GM21717 (cell line): ENCODE data around the gene WWOX.

Experiments
- ATAC-seq: cut with Tn5 transposase; IDR thresholded peaks from one replicate; pipeline ENCODE4 v1.9.1; 2021; ENCODE audit warnings: mild to moderate bottlenecking, moderate library complexity; ENCODE audit not compliant: unreplicated experiment

WWOX gene

DNA sequence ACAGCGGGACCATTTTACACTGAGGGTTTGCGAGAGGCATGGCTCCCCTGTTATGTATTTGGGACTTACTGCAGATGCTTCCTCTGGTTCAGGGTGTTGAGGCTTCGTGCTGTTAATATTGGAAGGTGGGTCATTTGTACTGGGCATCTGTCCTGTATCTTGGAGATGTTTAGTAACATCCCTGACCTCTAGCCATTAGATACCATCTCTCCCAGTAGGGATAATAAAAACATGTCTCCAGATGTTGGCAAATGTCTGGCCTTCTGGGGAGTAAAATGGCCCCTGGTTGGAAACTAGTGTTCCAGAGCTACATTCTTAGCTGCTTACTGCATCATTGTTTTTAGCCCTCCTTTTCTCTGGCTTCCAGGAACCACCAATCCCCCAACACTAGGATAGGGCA is 388.0 kb downstream of the WWOX start:
- ATAC-seq, result no peak

DNA sequence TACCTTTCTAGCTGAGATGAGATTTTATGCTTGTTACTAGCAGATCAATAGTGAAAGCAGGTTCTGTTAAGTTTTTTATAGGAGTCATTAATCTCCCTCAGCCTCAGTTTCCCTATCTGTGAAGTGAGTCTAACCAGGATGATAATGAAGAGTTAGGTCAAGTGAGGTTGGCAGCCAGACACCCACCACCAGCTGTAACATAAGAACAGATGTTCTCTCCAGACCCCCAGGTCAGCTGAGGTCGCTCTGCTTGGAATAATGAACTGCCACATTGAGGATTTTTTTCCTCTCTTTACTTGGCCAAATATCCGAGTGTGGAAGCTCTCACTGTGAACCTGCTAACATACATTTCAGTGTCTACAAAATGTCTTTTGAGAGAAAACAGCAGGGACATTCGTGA is 389.6 kb downstream of the WWOX start:
- ATAC-seq, result no peak

DNA sequence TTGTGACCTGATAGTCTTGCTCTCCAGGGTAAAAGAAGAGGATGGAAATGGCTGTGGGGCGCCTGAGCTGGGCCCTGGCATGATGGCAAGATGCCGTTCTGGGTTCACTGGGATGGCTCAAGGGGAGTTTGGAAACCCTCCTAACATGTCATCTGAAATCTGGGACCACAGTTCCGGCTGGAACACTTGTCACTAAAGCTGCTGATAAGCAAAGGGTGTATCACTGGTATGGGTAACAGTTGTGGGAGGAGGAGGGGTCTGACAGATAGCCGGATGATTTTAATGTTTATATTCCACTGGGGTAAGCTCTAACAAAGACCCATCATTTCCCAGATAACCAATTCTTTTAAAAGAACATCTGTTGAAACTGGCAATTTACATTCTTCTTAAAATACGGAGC is 390.2 kb downstream of the WWOX start:
- ATAC-seq, result no peak

DNA sequence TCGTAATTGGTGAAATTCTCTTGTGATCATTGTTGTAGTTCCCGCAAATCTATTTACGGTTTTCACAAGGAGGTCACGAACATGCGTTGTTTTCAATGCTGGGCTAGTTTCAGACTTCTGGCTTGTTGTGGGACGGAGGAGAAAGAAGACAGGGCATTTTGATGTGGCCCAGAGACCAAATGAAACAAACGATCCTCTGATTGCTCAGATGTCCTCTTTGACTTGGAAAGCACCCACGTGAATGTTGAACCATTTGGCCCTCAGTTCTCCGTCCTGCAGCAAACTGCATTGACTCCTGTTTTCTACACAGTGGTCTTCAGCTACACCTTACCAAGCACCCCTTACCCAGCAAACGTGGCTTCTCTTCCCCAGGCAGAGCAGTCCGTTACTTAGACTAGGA is 391.0 kb downstream of the WWOX start:
- no peak for ATAC-seq

DNA sequence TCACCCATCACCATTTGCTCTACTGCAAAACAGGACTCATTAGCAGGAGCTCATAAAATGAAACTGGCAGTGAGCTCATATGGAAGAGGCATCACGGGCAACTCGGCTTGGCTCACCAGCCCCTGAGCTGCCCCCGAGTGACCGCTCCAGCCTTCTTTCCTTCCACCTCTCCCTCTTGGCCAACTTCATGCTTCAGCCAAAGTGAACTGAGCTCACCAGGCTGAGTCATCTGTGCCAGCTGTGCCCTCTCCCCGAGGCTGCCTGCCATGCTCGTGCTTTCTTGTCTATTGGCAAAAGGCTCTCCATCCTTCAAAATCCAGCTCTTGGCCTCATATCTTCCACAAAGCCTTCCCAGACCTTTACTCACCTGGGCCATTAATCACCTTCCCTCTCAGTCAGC is 391.4 kb downstream of the WWOX start:
- no peak for ATAC-seq

DNA sequence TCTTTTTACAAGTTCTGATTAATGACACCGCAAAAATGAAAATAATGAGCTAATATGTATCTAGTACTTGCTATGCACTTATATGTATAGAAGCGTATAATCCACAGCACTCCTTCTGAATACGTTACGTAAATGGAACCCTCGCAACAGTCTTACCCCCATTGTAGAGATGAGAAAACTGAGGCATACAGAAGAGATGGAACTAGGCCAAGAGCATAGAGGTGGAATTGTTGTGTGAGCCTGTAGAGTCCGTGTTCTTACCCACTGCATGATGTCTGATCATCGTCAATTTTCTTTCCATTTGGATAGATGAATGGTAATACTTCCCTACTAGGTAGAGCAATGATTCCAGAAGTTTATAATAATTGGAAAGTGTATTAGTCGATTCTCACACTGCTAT is 394.1 kb downstream of the WWOX start:
- ATAC-seq, result no peak

DNA sequence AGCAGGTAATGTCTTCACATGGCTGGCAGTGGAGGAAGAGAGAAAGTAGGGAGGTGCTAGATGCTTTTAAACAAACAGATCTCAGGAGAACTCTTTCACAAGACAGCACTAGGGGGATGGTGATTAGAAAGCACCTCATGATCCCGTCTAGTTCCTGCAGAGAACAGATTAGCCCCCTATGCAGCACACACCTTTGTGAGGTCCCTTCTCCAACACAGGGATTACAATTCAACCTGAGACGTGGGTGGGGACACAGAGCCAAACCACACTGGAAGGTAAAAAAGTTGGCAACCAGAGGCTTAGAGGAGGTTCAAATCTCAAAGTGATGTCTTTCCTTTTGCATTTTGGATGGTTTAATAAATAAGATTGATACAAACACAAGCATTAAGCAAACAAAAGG is 394.7 kb downstream of the WWOX start:
- no peak for ATAC-seq

DNA sequence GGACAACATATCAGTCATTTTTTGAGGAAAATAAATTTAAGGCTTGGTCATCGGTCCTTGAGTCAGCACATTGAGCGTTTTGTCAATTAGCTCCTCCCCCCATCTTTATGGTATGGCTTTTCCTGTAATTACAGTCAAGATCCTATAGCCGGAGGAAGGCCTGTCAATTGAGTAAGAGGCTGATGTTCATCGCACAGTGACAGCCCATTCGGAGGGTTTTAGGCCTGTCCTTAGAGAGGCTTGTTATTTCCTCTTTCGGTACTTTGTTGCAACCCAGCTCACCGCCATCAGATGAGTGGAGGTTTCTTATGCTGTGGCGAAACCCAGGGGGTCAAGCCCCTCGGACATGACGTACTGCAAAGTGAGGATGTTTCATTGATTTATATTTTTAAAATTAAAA is 395.2 kb downstream of the WWOX start:
- no peak for ATAC-seq

DNA sequence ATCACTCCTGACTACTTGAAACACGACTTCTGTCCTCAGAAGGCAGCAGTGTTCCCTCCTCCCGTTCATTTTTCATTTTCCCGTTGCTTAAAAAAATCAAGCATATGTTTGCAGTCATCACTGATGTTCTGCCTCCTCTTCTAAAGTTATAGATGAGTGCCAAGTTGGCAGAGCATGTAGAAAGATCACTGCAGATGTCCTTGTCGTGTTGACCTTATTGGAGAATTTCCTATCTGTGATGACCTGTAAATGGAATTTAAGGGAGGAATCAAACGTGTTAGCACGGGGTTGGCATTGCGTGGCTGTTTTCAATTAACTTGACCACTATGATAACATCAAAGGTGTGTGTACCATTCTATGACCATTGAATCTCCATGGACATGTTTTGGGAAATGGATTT is 396.7 kb downstream of the WWOX start:
- no peak for ATAC-seq

DNA sequence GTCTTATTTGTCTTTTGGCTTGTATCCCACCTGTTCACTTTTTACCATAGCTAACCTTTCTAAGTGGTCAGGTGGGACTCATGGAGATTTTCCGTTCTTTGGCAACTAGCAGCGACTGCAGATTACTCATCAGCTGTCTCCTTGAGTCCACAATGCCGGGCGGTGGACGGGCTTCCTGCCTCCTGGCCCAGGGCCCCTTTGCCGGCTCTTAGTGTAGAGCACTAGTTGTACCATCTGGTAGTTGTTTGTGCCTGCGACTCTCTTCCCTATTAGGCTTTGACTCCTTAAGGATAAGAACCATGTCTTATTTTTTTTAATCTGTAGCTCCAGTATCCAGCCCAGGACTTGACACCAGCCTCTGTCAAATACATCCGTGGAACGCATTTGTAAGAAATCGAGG is 399.9 kb downstream of the WWOX start:
- no peak for ATAC-seq

DNA sequence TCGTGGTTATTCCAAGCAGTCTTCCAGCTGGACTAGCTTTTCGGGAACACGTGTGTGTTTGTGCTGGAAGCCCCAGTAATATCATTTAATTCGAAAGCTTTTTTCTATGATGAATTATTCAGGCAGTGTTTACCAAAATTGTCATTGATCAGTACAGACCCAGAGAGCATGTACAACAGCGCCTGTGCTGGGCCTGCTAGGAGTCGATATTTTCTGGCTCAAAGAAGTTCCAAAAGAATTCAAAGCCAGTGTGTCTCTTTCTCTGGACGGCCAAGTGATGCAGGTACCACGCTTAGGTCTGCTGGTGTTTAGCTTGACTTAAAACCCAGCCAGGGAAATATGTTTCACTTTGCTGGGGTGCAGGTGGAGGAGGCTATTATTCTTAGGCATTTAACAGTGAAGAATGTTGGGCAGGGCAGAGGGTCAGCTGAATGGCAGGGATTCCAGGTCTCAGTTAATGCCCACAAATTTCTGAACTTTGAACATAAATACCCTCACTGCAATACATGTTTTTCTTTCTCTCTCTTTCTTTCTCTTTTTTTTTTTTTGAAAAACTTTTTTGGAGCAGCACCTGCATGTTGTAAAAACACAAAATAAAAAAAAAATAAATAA is 401.3 kb downstream of the WWOX start:
- no peak for ATAC-seq

DNA sequence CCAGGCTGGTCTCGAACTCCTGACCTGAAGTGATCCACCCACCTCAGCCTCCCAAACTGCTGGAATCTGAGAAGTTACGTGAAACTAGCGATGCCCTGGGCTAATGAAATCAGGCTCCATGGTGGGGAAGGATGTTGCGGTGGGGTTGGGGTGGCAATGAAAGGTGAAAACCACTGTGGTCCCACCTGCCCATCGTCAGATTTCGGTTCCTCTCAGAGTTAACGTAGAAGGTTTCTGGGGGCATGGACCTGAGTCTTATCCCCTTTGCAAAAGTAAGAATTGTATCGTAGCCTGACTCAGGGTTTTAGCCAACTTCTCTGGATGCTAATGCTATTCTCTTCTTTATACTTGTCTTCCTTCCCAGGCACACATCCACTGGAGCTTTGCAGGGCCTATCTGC is 402.3 kb downstream of the WWOX start:
- ATAC-seq, result no peak

DNA sequence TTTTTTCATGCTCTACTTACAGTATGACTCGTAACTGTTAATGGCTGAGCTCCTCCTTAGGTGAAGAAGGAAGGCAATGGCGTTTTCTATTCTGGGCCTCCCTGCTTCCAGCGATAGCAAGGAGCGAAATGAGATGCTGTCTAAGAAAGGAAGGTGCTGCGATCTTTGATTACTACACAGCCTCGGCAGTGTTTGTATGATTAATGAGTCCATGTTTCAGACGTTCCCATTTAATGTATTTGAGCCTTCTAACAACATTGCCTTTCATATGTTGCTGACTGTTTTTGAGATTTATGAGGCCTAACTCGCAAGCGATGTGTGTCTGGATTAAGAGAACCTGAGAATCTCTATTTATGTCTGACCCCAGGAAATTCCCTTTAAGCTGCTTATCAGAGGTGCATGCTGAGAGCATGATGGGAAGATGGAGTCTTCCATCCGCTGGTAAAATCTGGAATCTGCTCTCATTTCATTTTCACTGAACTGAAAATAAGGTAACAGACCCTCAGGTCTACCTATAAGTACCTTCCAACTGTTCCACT is 403.4 kb downstream of the WWOX start:
- no peak for ATAC-seq

DNA sequence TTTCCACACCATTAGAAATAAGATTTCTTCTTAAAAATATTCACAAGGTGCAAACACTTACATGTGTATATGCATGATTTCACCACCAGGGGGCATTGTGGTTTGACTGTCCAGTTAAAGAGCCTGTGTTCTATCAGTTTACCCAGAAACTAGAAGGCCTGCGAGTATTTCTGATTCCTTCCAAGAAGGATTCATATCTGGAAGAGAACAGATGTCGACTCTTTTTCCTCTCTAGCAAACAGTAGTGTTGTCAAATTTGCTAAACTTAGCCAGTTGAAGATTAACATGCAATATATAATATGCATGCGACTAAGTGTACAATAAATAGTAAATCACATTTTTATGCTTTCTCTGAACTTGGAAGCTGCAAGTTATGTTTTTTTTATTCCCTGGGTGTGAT is 404.1 kb downstream of the WWOX start:
- no peak for ATAC-seq

DNA sequence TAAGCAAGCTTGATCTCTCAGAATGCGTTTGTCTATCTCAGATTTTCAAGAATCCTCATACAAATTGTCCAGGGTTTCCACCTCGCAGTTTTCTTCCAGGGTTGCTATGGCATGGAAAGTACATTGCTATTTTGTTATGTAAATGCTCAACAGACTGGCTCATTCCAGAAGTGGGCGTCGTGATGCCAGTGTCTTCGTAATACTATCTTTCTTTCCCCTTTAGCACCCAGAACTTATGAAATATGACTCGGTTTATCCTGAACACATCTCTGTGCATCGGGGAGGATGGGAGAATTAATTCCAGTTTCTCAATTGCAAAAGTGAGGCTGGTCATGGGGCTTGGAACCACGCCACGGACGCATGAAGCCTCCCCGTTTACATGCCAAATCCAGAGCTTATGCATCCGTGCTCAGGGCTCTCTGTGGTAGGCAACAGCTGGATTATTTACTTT is 405.0 kb downstream of the WWOX start:
- no peak for ATAC-seq

DNA sequence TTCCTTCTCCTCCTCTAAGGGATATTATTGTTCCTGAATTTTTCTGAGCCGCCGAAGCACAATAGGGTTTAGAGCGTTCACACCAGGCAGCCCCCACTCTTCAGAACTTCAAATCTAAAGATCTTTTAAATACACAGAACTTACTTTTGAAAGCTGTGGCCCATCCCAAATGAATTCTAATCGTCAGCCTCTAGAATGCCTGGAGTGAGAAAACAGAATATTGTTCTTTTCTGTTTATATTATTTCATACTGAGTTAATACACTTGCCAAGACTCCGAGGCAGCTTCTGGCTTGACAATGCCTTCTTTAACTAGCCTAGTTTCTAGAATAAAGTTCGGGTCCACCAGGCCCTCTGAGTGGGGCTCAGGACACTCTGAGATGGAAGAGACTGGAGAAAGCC is 405.6 kb downstream of the WWOX start:
- ATAC-seq, result no peak

DNA sequence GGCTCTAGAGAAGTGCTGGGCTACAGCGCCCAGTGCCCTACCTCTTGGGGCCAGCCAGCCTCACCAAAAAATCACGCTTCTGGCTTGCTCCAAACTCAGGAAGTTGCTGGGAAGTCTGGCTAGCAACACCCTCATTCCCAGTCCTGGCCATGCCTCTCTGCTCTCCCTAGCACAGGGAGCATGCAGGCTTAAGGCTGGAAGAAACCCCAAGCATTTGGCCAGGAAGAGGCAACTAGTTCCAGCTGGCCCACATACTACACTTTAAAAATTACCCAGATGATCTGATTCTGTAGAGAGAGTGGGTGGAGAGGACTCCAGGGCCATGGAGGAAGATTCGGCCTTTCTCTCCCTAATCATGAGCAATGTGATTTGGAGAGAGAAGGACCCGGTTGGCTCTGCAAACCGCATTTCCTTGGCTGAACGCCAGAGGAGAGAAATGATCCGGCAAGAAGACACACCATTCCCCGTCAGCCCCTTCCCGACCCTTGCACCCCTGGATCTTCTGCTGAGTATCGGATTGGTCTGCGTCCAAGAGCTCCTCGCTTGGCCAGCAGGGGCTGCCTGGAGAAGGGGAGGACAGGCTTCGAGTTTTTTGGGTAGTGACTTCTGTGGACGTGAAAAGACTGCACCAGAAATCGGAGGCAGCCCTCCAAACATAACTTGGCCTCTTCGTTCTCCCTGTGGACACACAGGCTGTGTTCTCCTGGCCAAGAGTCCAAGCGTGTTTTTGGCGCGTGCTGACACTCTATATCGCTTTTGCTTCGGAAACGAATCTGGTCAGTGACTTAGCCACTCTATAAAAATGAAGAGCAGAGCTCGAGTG is 406.3 kb downstream of the WWOX start:
- no peak for ATAC-seq

DNA sequence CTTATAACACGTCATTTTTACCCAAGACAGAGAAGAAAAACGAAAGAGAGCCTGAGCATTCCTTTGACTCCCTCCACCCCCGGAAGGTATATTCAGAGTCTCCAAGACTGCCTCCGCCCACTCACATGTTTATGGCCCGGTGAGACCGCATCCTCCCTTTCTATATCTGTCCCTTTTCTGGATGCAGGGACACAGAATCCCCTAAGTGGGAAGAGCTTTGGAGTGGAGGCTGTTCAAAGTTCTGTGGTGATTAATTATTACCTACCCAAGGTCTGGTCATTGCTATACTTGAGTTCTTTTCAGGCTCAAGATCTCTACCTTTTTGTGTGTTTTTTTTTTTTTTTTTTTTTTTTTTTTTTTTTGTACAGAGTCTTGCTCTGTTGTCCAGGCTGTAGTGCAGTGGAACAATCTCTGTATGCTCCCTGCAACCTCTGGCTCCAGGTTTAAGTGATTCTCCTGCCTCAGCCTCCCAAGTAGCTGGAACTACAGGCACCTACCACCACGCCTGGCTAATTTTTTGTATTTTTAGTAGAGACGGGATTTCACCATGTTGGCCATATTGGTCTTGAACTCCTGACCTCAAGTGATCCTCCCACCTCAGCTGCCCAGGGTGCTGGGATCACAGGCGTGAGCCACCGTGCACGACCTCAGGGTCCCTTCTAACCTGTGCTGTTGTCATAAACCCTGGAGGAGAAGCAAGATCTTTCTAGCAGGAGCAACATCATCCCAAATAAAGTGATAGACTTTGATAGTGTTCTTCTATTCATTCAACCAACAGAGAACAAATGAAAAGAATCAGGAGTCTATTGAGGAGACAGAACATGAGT is 407.1 kb downstream of the WWOX start:
- ATAC-seq, result no peak

DNA sequence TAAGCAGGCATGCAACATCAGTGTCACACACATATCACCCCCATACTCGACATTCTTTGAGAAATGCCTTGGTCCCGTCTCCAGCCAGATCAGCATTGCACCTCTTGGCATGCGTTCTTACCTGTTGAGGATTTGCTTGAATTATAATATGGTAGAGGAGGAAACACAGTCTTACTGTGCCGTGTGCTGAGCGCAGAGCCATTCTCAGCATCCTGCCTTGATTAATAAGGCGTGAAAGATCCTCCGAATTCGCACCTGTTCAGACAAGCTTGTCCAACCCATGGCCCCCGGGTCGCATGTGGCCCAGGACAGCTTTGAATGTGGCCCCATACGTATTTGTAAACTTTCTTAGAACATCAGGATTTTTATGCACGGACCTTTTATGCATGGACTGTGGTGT is 408.1 kb downstream of the WWOX start:
- ATAC-seq, result no peak

DNA sequence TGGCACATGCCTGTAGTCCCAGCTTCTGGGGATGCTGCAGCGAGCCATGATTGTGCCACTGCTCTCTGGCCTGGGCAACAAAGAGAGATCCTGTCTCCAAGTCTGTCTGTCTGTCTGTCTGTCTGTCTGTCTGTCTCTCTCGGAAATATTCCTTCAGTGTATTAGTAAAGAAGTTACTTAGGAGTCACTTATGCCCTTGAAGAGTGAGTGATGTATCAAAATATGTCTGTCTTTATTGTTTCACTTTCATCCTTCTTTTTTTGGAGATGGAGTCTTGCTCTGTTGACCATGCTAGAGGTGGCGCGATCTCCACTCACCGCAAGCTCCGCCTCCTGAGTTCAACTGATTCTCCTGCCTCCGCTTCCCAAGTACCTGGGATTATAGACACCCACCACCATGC is 410.5 kb downstream of the WWOX start:
- no peak for ATAC-seq

DNA sequence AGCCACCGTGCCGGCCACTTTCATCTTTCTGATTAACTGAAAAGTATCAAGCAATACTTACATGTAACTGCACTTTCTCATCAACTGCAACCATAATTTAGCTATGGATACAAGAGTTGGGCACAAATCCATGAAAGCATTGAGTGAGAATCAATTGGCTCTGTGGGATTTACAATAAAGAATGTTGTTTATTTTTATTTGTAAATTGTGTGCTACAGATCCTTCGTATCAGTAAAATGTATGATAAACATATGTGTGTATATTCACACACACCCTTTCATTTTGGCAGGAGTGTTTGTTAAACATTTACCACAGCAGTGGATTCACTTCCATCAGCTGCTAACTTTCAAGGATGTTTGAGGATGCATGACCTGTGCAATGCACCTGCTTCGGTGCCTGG is 411.0 kb downstream of the WWOX start:
- no peak for ATAC-seq

DNA sequence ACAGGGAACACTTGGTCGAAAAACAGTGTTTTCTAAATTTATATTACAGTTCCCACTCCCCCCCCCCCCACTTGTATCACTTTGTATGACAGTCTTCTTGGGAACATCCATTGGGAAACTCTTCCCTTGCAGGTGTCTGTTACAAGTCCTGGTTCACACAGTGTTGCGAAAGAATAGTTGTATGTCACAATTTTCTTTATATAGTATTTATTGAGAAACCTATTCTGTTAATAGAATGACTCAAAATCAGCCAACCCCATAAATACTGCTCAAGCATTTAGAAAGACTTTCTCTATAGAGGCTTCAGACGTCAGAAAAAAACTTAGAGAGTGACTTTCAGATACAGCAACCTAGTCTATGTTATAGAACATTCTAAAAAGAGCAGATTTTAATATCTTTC is 414.4 kb downstream of the WWOX start:
- ATAC-seq, result no peak
